DND-41 (cell line): ENCODE measurements around the gene PHLPP1.

Source experiments
- CTCF ChIP-seq: IDR thresholded peaks from 2 replicates; pipeline ENCODE4 v1.5.1; 2012; ENCODE audit warnings: borderline replicate concordance, low read length, moderate library complexity, mild to moderate bottlenecking; ENCODE audit not compliant: poor library complexity, severe bottlenecking; ENCODE audit errors: extremely low read depth
- EZH2 ChIP-seq: IDR thresholded peaks from 3 replicates; pipeline ENCODE4 v1.6.1; 2012; ENCODE audit warnings: borderline replicate concordance, low read depth, mild to moderate bottlenecking, moderate library complexity, low read length, inconsistent platforms; ENCODE audit not compliant: severe bottlenecking

GRCh38 chr18:62688743-62689317, 26.5 kb upstream of the PHLPP1 start:
- TF ChIP-seq CTCF (no peak), EZH2 (no peak)
